BLaER1 treated with 17β-estradiol and CSF1 and Interleukin-3, amounts not matched to agents 10 nM and 100 nM (cell line): Measurements from ENCODE around the gene ASCL2.
A peak's percentile ranks its signal among the peaks of the same experiment; 100 is the strongest.

ENCODE experiments used
- H3K27ac ChIP-seq, 11 experiments: shearing (Covaris generic); formaldehyde crosslinking; 2 replicates each; pipeline ENCODE4 v1.8.1; 2022
- H3K27me3 ChIP-seq, 11 experiments: shearing (Covaris generic); formaldehyde crosslinking; 2 replicates each; pipeline ENCODE4 v1.8.1; 2022
- H3K36me3 ChIP-seq, 11 experiments: shearing (Covaris generic); formaldehyde crosslinking; 2 replicates each; pipeline ENCODE4 v1.8.1; 2022
- H3K4me1 ChIP-seq, 10 experiments: shearing (Covaris generic); formaldehyde crosslinking; 2 replicates each; pipeline ENCODE4 v1.8.1; 2022
- H3K4me2 ChIP-seq, 11 experiments: shearing (Covaris generic); formaldehyde crosslinking; 2 replicates each; pipeline ENCODE4 v1.8.1; 2022
- H3K4me3 ChIP-seq, 10 experiments: shearing (Covaris generic); formaldehyde crosslinking; 2 replicates each; pipeline ENCODE4 v1.8.1; 2022
- H3K9ac ChIP-seq, 11 experiments: shearing (Covaris generic); formaldehyde crosslinking; 2 replicates each; pipeline ENCODE4 v1.8.1; 2022
- H3K9me3 ChIP-seq, 11 experiments: shearing (Covaris generic); formaldehyde crosslinking; replicated peaks in 1 of 11; 2 replicates each; pipeline ENCODE4 v1.8.1; 2022
- H4K20me1 ChIP-seq, 11 experiments: shearing (Covaris generic); formaldehyde crosslinking; 2 replicates each; pipeline ENCODE4 v1.8.1; 2022
- Cebpa-rat ChIP-seq, 11 experiments: shearing (Covaris generic); IDR thresholded peaks; 2 replicates each; pipeline ENCODE4 v1.8.1; 2022

Gene ASCL2

GRCh38 chr11:2265396-2265795 is 5.0 kb downstream of the ASCL2 start:
- H3K9ac ChIP-seq: peak overlapping the region; percentile 6 to 79 (median 59); a peak in 20 of 22 replicates
- no peaks in the 10 kb centered on the region for H3K36me3 ChIP-seq
- H3K9me3 ChIP-seq: peaks cover 7 to 15% (median 8%) of the 10 kb centered on the region in 11 experiments; a peak in 21 of 22 replicates
- peak overlapping the region; percentile 80 to 99 (median 93) for H3K4me2 ChIP-seq
- H4K20me1 ChIP-seq: peaks cover 0 to 80% (median 0%) of the 10 kb centered on the region in 11 experiments; a peak in 10 of 22 replicates
- no peak for TF ChIP-seq Cebpa-rat (IDR thresholded peaks at IDR 0.05)
- H3K4me1 ChIP-seq: peaks cover 51 to 73% (median 64%) of the 10 kb centered on the region in 10 experiments
- H3K4me3 ChIP-seq: peak overlapping the region in 9 of 10 experiments; percentile 32 to 67 (median 42); a peak in 13 of 20 replicates
- peaks cover 36 to 84% (median 78%) of the 10 kb centered on the region in 11 experiments for H3K27me3 ChIP-seq
- H3K27ac ChIP-seq: peak overlapping the region; percentile 39 to 89 (median 74); a peak in 21 of 22 replicates

DNA sequence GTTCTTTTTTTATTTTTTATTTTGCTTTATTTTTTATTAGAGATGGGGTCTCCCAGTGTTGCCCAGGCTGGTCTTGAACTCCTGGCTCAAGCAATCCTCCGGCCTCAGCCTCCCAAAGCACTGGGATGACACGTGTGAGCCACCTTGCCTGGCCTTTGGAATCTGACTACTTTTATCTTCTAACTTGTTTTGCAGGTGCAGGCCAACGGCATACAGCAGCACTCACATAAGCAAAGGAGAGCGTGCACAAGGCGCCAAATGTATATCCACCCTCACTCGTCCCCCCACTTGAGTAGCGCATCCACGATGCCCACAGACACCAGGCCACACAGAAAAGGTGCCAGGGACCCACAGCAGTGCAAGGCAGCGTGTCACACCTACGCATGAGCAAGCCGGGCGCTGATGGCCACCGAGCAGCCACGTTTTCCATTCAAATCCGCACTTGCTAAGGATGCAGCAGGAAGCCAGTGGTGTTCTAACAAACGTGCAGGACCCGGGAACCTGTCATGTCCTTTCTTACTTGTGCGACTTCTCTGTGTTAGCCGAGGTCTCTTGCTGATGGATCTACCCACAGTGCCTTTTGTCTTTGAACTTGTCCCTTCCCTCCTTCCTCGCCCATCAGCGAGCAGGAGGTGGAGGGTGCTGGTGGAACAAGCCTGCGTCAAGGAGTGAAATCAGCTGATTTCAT is 5.9 kb downstream of the ASCL2 start:
- Histone ChIP-seq H3K9ac (no peak overlapping the region), H3K27me3 (peaks cover 45 to 84% (median 78%) of the 10 kb centered on the region in 11 experiments), H3K36me3 (no peaks in the 10 kb centered on the region), H4K20me1 (peaks cover 0 to 88% (median 0%) of the 10 kb centered on the region in 11 experiments; a peak in 10 of 22 replicates), H3K9me3 (peaks cover 0 to 6% (median 0%) of the 10 kb centered on the region in 11 experiments; a peak in 8 of 22 replicates), H3K4me2 (peak overlapping the region; percentile 80 to 99 (median 93); a peak in 21 of 22 replicates), H3K4me3 (no peak overlapping the region), H3K4me1 (peaks cover 42 to 65% (median 55%) of the 10 kb centered on the region in 10 experiments), H3K27ac (peak overlapping the region in 1 of 11 experiments; percentile 79; a peak in 1 of 22 replicates)
- TF ChIP-seq Cebpa-rat (IDR thresholded peaks at IDR 0.05): no peak

DNA sequence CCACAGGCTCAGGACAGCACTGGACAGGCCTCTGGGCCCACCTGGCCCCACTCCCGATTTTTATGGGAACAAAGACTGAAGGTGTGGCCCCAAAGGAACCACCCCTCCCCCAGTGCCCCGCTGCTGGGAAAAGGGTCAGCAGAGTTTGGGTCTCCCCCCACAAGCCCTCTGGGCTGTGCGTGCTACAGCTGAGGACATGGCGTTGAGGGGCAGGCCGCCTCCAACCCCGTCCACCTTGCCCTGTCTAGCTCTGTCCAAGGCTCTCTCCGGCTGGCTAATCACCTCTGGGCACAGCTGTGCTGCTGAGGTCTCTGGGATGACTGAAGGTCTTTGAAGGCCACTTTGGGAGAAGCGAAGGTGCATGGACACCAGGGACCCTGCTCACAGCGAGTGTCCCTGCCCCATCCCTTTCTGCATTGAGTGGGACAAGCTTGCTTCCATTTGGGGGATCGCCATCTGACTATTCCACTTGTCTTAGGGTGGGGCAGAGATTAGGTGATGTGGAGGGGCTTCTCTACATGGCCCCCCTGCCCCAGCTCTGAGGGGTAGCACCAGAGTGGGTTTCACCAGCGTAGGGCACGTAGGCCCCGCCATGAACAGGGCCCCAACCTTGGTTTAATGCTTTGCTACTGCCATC is 6.5 kb downstream of the ASCL2 start:
- H3K27ac ChIP-seq: no peak overlapping the region
- peaks cover 42 to 62% (median 55%) of the 10 kb centered on the region in 10 experiments for H3K4me1 ChIP-seq
- no peaks in the 10 kb centered on the region for H3K36me3 ChIP-seq
- H3K27me3 ChIP-seq: peaks cover 52 to 84% (median 79%) of the 10 kb centered on the region in 11 experiments
- TF ChIP-seq Cebpa-rat (IDR thresholded peaks at IDR 0.05): no peak
- H4K20me1 ChIP-seq: peaks cover 0 to 95% (median 0%) of the 10 kb centered on the region in 11 experiments; a peak in 10 of 22 replicates
- H3K9ac ChIP-seq: no peak overlapping the region
- peak overlapping the region in 7 of 11 experiments; percentile 80 to 99 (median 94); a peak in 8 of 22 replicates for H3K4me2 ChIP-seq
- H3K4me3 ChIP-seq: no peak overlapping the region
- H3K9me3 ChIP-seq: no peaks in the 10 kb centered on the region; a peak in 1 of 22 replicates

DNA sequence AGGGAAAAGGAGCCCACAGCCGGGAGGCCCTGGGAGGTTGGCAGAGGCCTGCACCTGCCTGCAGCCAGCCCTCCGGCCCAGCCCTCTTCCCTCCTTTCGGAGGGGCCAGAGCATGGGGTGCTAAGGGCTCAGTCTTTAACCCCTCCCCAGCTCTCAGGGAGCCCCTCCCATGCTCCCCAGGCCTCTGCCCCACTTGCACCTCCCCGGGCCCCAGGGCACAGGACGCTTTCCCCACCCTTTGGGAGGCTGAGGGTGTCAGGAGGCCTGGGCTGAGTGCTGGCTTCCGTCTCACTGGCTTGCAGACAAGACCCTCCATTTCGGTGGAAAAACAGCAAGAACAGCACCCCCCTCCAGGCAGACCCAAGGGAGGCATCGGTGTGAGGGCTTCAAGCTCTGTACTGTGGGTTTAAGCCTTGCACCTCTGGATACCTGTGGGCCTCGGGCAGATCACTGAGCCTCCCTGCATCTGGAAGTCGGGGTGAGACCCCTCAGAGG is 7.3 kb downstream of the ASCL2 start:
- peaks cover 53 to 84% (median 79%) of the 10 kb centered on the region in 11 experiments for H3K27me3 ChIP-seq
- TF ChIP-seq Cebpa-rat (IDR thresholded peaks at IDR 0.05): no peak
- H3K27ac ChIP-seq: no peak overlapping the region
- H3K9ac ChIP-seq: 0 out of 22 replicates have a peak overlapping the region, but pooled peaks of 1 of the 11 experiments have one; percentile 9
- H3K4me3 ChIP-seq: no peak overlapping the region
- no peaks in the 10 kb centered on the region for H3K36me3 ChIP-seq
- peaks cover 0 to 98% (median 0%) of the 10 kb centered on the region in 11 experiments; a peak in 11 of 22 replicates for H4K20me1 ChIP-seq
- H3K4me1 ChIP-seq: peaks cover 37 to 55% (median 49%) of the 10 kb centered on the region in 10 experiments
- peak overlapping the region in 1 of 11 experiments; percentile 15; a peak in 2 of 22 replicates for H3K4me2 ChIP-seq
- no peaks in the 10 kb centered on the region for H3K9me3 ChIP-seq

GRCh38 chr11:2262301-2263070 is 7.9 kb downstream of the ASCL2 start:
- Histone ChIP-seq H3K4me1 (peaks cover 31 to 49% (median 43%) of the 10 kb centered on the region in 10 experiments), H3K36me3 (no peaks in the 10 kb centered on the region), H3K27ac (no peak overlapping the region), H3K27me3 (peaks cover 53 to 80% (median 75%) of the 10 kb centered on the region in 11 experiments), H4K20me1 (peaks cover 0 to 91% (median 0%) of the 10 kb centered on the region in 11 experiments; a peak in 11 of 22 replicates), H3K4me2 (peak overlapping the region in 6 of 11 experiments; percentile 7 to 31 (median 12); a peak in 3 of 22 replicates), H3K4me3 (no peak overlapping the region), H3K9ac (0 out of 22 replicates have a peak overlapping the region, but pooled peaks of 1 of the 11 experiments have one; percentile 9), H3K9me3 (no peaks in the 10 kb centered on the region)
- no peak for TF ChIP-seq Cebpa-rat (IDR thresholded peaks at IDR 0.05)

GRCh38 chr11:2261436-2262230 is 8.8 kb downstream of the ASCL2 start:
- Histone ChIP-seq H3K4me2 (no peak overlapping the region), H3K9me3 (no peaks in the 10 kb centered on the region), H3K9ac (no peak overlapping the region), H3K4me1 (peaks cover 22 to 41% (median 34%) of the 10 kb centered on the region in 10 experiments), H4K20me1 (peaks cover 0 to 83% (median 2%) of the 10 kb centered on the region in 11 experiments; a peak in 11 of 22 replicates), H3K4me3 (no peak overlapping the region), H3K36me3 (no peaks in the 10 kb centered on the region), H3K27ac (no peak overlapping the region), H3K27me3 (peaks cover 53 to 80% (median 70%) of the 10 kb centered on the region in 11 experiments)
- TF ChIP-seq Cebpa-rat (IDR thresholded peaks at IDR 0.05): no peak

DNA sequence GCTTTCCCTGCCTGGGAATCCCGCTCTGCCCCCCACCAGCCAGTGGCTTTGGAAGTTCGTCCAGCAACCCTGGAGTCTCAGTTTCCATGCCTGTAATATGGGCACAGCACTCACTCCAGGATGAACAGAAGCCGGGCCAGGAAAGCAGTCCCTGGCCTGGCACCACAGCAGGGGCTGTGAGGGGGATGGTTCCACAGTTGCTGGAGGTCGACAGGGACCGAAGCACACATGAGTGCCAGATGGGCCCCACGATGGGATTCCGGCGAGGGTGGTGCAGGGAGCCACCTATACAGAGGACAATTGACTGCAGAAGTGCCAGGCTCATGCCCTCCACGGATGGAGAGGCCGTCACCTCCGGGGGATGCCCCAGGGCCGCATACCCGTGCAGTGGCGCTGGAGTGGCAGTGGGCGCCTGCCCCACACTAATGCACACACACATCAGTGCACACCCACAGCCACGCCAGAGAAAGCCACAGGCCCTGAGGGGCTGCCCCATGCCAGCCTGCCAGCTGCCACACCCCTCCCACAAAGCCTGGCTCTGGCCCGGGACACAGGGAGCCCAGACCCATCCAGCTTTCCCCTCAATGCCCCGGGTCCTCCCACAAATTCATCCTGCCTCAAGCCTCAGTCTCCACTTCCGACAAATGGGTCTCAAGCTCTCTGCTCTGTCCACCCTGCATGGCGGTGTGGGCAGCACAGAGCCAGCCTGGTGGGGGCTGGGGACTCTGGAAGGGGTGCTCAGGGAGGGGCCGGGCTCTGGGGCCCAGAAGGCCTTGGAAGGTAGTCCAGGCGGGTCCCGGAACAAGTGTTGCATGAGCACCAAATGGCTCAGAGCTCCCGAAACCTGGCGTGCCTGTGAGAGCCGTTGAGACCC is 9.7 kb downstream of the ASCL2 start:
- no peak overlapping the region for H3K9ac ChIP-seq
- no peak overlapping the region for H3K4me3 ChIP-seq
- no peak overlapping the region for H3K4me2 ChIP-seq
- TF ChIP-seq Cebpa-rat (IDR thresholded peaks at IDR 0.05): no peak
- H3K27me3 ChIP-seq: peaks cover 53 to 88% (median 76%) of the 10 kb centered on the region in 11 experiments
- H3K27ac ChIP-seq: no peak overlapping the region
- H3K4me1 ChIP-seq: peaks cover 13 to 32% (median 25%) of the 10 kb centered on the region in 10 experiments
- peaks cover 0 to 74% (median 1%) of the 10 kb centered on the region in 11 experiments; a peak in 11 of 22 replicates for H4K20me1 ChIP-seq
- H3K36me3 ChIP-seq: no peaks in the 10 kb centered on the region
- H3K9me3 ChIP-seq: no peaks in the 10 kb centered on the region
